Ishikawa (cell line): ENCODE data around the gene HIPK1.

Experiments
- CEBPB ChIP-seq: IDR thresholded peaks from 2 replicates; pipeline ENCODE4 v1.6.1; 2012
- CREB1 ChIP-seq: IDR thresholded peaks from 2 replicates; pipeline ENCODE4 v1.6.1; 2012; ENCODE audit warnings: low read depth
- EGR1 ChIP-seq: IDR thresholded peaks from 2 replicates; pipeline ENCODE4 v1.6.1; 2012
- EP300 ChIP-seq: IDR thresholded peaks from 2 replicates; pipeline ENCODE4 v1.6.1; 2012; ENCODE audit warnings: borderline replicate concordance
- FOXM1 ChIP-seq: IDR thresholded peaks from 2 replicates; pipeline ENCODE4 v1.6.1; 2012; ENCODE audit warnings: low read depth, borderline replicate concordance
- NFIC ChIP-seq: IDR thresholded peaks from 2 replicates; pipeline ENCODE4 v1.6.1; 2012
- RAD21 ChIP-seq: IDR thresholded peaks from 2 replicates; pipeline ENCODE4 v1.6.1; 2012; ENCODE audit warnings: low read depth
- TAF1 ChIP-seq: IDR thresholded peaks from 2 replicates; pipeline ENCODE4 v1.6.1; 2012; ENCODE audit warnings: low read depth, mild to moderate bottlenecking
- TCF12 ChIP-seq: IDR thresholded peaks from 2 replicates; pipeline ENCODE4 v1.6.1; 2012; ENCODE audit warnings: low read depth
- TEAD4 ChIP-seq: IDR thresholded peaks from 2 replicates; pipeline ENCODE4 v1.6.1; 2012
- YY1 ChIP-seq: IDR thresholded peaks from 2 replicates; pipeline ENCODE4 v1.6.1; 2012; ENCODE audit warnings: low read depth
- ZBTB7A ChIP-seq: IDR thresholded peaks from 2 replicates; pipeline ENCODE4 v1.6.1; 2012; ENCODE audit warnings: low read depth
- TF ChIP-seq, protein P1 (sequence below): IDR thresholded peaks from 2 replicates; pipeline ENCODE4 v1.6.1; 2012
- TF ChIP-seq, protein P2 (sequence below): IDR thresholded peaks from 2 replicates; pipeline ENCODE4 v1.6.1; 2012; ENCODE audit warnings: low read depth, mild to moderate bottlenecking
- TF ChIP-seq, protein P3 (sequence below): IDR thresholded peaks from 2 replicates; pipeline ENCODE4 v1.6.1; 2012

HIPK1 gene

DNA sequence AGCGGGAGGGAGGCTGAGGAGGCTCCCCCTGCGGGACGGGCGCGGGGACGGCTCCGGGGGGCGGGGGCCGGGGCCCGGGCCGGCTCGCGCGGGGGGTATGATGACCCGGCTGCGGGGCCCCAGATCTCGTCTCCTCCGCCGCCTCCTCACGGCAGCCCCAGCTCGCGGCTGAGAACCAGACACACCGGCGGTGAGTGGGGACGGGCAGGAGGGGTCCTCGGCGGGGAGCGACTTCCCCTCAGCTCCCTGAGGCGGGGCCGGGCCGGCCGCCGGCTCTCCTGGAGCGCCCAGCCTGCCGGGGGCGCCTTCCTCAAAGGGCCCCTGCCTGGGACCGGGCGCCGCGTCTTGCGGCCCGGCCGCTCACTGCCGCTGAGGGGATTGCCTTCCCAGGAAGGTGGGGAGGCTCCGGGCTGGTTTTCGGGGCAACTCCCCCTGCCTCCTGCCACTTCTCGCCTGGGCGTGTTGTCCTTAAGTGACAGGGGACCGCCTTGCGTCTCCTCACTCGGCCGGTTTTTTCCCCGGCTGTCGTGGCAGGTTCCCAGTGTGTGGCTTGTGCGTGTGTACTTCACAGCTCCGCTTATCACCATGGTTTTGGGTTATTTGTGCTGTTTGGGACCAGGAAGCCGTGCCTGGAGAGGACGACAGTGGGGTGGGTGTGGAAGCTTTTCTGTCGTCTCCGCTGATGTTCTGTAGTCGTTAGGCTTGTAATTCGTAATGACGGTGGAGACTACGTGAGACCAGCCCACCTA lies 800 bp downstream of the HIPK1 start:
- TF ChIP-seq TCF12 (no peak), CEBPB (no peak), CREB1 (no peak), FOXM1 (no peak), YY1 (no peak), NFIC (no peak)
- TF ChIP-seq, protein P1, sequence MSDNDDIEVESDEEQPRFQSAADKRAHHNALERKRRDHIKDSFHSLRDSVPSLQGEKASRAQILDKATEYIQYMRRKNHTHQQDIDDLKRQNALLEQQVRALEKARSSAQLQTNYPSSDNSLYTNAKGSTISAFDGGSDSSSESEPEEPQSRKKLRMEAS, result peak; percentile 36; the same call in 1 of the 2 replicates
- TF ChIP-seq, protein P2, sequence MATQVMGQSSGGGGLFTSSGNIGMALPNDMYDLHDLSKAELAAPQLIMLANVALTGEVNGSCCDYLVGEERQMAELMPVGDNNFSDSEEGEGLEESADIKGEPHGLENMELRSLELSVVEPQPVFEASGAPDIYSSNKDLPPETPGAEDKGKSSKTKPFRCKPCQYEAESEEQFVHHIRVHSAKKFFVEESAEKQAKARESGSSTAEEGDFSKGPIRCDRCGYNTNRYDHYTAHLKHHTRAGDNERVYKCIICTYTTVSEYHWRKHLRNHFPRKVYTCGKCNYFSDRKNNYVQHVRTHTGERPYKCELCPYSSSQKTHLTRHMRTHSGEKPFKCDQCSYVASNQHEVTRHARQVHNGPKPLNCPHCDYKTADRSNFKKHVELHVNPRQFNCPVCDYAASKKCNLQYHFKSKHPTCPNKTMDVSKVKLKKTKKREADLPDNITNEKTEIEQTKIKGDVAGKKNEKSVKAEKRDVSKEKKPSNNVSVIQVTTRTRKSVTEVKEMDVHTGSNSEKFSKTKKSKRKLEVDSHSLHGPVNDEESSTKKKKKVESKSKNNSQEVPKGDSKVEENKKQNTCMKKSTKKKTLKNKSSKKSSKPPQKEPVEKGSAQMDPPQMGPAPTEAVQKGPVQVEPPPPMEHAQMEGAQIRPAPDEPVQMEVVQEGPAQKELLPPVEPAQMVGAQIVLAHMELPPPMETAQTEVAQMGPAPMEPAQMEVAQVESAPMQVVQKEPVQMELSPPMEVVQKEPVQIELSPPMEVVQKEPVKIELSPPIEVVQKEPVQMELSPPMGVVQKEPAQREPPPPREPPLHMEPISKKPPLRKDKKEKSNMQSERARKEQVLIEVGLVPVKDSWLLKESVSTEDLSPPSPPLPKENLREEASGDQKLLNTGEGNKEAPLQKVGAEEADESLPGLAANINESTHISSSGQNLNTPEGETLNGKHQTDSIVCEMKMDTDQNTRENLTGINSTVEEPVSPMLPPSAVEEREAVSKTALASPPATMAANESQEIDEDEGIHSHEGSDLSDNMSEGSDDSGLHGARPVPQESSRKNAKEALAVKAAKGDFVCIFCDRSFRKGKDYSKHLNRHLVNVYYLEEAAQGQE, result no peak

DNA sequence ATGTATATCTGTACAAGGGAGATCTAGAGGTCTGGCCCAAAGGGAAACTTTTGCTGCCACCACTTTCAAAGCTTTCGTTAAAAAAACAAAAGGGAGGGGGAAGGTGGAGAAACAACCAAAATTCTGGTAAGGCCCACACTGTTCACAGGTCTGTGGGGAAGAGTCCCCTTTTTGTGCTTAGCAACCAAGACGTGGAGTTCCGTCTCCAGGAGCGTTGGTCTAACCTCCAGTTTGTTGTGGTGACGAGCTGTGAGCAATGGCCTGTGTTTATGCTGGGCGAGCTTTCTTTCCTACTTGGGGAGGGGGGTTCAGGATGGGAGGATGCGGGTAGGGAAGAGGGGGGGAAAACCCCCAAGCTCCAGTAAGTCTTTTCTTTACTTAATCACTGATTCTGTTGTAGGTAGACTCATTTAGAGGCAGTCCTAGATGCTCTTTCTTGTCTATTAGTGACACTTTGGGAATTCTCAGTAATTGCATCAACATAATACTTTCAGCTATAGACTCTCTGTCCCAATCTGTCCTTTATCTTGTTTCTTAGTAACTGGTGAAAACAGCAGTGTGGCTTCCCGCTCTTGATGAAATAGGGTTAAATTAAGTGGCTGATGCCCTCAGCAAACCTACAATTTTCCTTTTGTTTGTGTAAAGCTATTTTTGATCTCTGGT lies 1.5 kb downstream of the HIPK1 start:
- TF ChIP-seq, protein P1, result no peak

DNA sequence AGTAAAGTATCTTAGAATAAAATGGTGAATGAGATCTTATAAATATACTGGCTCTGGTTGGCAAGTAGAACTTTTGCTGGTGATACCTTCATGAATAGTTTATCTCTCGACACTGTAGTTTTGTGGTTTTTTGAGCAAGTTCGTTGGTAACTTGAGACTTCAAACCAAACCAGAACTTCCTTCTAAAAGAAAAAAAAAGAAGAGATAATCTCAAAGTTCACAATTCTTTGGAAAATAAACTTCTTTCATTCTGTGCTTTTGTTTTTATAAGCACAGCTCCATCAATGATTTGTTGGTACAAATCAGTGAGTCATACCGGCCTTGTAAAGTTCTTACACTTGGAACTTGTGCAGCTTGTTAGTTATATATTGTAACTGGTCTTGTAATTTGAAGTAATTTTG lies 2.3 kb downstream of the HIPK1 start:
- no peak for TF ChIP-seq CEBPB
- no peak for TF ChIP-seq NFIC
- no peak for TF ChIP-seq YY1
- TF ChIP-seq, protein P1, result no peak
- TF ChIP-seq, protein P3, sequence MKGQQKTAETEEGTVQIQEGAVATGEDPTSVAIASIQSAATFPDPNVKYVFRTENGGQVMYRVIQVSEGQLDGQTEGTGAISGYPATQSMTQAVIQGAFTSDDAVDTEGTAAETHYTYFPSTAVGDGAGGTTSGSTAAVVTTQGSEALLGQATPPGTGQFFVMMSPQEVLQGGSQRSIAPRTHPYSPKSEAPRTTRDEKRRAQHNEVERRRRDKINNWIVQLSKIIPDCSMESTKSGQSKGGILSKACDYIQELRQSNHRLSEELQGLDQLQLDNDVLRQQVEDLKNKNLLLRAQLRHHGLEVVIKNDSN, result no peak
- TF ChIP-seq EGR1, result no peak
- no peak for TF ChIP-seq FOXM1
- no peak for TF ChIP-seq TEAD4
- no peak for TF ChIP-seq TAF1
- no peak for TF ChIP-seq EP300
- TF ChIP-seq RAD21, result no peak
- TF ChIP-seq TCF12, result no peak
- no peak for TF ChIP-seq ZBTB7A
- TF ChIP-seq CREB1, result no peak
- TF ChIP-seq, protein P2, result no peak

DNA sequence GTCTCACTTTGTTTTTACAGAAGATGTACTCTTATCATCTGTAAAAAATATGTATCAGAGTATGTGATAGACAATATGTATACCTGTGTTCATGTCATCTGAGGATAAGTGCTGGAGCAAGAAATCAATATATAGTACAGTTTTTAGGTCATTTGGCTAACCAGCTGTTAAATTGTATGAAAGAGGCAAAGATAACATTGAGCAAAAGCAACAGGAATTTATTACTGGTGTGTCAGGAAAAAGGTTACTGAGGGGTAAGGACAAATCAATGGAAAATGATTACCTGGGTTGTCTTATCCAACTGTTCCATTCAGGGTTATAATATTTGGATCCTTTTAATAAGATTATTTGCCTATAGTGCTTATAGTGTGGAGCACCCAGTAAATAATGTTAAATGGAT lies 4.9 kb downstream of the HIPK1 start:
- no peak for TF ChIP-seq EP300

DNA sequence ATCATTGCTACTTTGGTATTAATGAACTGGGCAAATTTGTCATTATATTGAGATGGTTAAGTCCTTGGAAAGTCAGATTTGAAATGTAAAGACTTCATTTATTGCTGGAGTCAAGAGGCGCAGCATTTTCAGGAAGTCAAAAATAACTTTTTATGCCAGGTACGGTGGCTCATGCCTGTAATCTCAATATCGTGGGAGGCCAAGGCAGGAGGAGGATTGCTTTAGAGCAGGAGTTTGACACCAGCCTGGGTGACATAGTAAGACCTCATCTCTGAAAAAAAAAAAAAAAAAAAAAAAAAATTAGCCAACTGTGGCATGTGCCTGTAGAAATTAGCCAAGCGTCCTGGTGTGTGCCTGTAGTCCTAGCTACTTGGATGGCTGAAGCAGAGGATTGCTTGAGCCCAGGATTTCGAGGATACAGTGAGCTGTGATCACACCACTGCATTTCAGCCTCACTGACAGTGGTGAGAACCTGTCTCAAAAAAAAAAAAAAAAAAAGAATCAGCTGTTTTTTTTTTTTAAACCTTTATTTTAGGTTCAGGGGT lies 5.5 kb downstream of the HIPK1 start:
- TF ChIP-seq, protein P1, result no peak
- TF ChIP-seq TAF1 (no peak), CREB1 (no peak), TCF12 (no peak), NFIC (no peak)
- TF ChIP-seq, protein P3, result no peak
- TF ChIP-seq, protein P2, result no peak
